GM21423 (cell line): ENCODE data around the gene SMARCAL1.
"Not testable (repeated sequence)": the region's sequence is repeated elsewhere in the genome, so short reads cannot be mapped to it uniquely, and the experiment has no call there.

Experiments
- ATAC-seq: cut with Tn5 transposase; IDR thresholded peaks from one replicate; pipeline ENCODE4 v1.9.1; 2021; ENCODE audit warnings: mild to moderate bottlenecking, moderate library complexity; ENCODE audit not compliant: unreplicated experiment

The SMARCAL1 gene

DNA sequence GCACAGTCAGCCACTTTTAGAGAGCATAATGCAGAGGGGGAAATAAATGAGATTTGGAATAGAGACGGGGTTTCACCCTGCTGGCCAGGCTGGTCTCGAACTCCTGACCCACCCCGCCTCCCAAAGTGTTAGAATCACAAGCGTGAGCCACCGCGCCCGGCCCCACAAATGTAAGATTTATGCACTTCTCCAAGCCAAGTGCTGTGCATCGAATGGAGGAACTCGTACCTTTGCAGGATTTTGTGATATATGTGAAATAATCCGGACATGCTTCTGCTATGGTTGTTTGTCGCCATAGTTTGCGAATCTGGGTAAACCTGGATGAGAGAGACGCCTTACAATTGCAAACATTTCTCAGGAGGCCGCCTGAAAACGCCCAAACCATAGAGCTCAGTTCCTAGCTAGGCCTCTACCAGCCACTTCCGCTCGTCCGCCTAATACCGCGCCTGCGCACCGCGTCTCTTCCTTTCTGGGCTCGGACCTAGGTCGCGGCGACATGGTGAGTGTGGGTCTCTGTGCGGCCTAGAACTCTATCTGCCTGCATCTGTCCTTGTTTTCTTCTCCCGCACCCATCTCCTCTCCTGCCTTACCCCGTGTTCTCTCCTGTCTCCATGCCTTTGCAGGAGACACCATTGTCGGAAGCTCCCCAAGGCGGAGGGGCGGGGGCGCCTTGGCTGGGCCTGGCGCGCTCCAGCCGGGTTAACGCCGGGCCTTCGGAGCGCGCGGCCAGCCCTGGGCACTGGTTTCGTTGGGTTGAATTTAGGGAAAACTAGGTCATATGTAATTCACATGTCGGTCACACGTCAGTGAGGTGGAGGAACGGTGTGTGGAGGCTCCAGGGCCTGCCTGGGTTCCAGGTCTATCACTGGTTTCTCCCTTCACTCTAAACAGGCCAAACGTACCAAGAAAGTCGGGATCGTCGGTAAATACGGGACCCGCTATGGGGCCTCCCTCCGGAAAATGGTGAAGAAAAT is 86.4 kb downstream of the SMARCAL1 start, which contains the start of gene RPL37A:
Gene RPL37A (plus strand): TSS at position 466 of the 974 bp plus-strand sequence. CDS start 31 bp downstream, at position 497.
- peak; percentile 94 for ATAC-seq

DNA sequence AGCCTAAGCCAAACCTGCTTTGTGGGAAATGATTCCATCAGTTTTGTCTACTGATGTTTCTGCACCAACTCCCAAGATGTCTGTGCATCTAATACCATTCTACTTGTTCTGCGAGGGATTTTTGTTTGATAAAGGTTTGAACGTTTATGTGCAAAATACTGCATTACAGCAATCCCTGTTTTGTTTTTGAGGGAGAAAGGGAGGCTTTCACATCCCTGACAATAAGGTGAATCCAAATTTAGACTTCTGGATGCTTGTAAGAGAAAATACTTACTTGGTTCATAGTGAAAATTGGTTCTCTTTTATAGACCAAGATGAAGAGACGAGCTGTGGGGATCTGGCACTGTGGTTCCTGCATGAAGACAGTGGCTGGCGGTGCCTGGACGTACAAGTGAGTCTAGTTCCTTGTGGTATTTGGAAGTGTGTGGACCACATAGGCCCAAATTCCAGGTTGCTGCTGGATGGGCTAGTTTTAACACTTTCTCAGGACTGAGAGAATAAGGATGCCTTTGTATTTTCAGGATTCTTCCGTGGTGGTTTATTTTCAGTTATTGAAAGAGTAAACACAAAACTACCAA is 87.4 kb downstream of the SMARCAL1 start:
- ATAC-seq = no peak

DNA sequence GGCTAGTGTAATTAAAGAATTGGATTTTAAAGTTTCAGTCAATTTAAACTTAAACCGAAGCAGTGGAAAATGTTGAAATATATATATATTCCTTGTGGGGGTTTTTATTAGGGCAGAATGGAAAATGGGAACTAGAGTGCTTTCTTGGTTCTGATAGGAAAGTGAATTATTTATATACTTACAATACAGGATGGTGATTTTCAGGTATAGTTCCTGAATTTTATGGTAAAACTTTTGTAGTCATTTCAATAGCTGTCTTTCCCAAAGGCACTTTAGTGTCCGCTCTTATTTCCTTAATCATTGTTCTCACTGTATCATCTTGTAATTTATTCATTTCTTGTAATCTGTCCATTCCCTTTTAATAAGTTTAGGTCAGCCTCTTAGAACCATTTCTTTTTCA is 88.3 kb downstream of the SMARCAL1 start:
- no peak for ATAC-seq

DNA sequence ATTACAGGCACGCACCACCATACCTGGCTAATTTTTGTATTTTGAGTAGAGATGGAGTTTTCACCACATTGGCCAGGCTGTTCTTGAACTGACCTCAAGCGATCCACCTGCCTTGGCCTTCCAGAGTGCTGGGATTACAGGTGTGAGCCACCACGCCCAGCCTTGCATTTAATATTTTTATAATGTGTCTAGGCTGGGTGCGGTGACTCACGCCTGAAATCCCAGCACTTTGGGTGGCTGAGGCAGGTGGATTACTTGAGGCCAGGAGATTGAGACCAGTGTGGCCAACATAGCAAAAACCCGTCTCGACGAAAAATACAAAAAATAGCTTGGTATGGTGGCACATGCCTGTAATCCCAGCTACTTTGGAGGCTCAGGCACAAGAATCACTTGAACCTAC is 89.6 kb downstream of the SMARCAL1 start:
- no peak for ATAC-seq

DNA sequence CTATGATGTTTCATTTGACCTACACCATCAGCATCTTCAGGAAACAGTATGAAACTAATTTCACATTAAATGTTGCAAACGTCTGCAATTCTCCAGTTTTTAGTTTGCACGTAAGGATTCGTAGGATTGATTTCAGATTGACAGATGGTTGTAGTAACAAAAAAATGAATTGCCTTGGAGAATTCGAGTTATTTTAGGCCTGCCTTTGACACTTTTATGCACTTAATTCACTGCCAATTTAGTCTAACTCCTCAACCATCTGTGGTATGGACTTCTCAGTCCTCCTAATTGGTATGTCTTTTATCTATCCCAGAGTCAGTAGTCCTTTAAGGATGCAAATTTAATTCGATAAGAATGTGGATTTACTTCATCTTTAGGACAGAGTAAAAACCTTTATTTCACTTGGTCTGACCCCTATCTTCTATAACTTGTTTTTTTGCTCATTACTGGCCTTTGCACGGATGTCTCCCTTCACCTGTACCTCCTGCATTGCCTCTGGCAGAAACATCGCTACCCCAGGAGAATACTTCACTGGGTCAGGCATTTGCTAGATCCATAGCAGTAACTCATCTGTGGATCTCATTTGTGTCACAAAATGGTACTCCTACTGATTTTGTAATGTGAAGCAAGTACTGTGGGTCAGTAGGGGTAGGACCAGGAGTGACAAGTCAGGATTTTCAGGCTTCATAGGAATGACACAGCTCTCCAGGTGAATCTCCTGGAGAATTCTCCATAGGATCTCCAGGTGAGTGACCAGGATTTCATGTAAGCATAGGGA is 90.3 kb downstream of the SMARCAL1 start:
- no peak for ATAC-seq

DNA sequence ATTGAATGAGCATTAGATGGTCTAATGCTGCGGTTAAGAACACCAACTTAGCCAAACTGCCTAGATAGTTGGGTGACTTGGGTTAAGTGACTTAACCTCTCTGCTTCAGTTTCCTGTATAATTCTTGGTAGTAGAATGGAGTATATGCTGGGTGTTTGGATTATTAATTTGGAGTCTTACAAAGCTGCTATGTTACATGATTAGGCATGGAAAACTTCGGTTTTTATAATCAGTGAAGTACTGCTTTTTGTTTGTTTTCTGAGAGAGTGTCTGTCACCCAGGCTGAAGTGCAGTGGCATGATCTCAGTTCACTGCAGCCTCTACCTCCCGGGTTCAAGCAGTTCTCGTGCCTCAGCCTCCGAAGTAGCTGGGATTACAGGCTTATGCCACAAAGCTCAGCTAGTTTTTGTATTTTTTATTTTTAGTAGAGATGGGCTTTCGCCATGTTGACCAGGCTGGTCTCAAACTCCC is 90.9 kb downstream of the SMARCAL1 start:
- ATAC-seq = no peak

DNA sequence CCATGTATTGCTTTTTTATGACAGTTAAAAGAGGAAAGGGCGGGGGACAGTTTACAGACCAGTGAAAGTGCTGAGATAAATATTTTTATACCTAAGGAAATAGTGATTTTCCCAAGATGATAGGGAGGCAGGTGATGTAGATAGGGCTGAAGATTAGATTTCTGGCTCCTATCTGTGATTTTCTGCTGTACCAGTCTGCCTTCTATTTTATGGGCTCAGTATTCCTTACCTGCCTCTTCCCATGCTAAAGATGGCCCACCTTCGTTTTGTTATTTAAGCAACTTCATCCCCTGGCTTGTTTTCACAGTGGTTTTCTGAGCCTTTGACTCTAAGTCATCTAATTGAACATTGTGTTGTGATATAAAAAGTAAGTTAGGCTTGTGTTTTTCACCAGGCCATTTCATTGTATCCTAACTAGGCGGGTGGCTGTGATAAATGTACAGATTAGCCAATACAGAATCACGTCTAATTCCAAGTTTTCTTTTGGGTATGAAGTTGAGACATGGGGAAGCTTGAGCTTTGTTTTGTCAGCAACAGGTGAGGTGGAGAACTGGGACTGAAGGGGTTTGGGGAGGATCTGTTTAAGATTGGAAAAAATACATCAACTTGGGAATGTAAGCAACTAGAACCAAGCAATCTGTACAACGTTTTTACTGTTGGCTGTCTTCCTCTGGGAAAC is 91.6 kb downstream of the SMARCAL1 start:
- ATAC-seq = no peak

DNA sequence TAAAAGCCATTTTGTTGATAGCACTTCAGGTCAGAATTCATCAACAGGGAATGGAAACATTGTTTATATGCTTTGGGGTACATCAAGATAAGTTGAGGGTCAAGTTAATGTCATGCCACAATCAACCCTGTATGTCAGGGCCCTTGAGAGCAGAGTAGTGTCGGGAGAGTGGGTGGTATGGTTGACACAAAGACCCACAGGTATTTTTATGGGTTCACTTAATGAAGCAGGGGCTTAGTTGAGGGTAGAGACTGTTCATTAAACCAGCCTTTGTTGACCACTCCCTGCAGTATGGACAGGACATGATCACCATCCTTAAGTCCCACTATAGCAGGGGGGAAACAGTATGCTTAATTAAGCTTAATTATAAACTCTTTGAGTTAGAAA is 92.1 kb downstream of the SMARCAL1 start:
- no peak for ATAC-seq

DNA sequence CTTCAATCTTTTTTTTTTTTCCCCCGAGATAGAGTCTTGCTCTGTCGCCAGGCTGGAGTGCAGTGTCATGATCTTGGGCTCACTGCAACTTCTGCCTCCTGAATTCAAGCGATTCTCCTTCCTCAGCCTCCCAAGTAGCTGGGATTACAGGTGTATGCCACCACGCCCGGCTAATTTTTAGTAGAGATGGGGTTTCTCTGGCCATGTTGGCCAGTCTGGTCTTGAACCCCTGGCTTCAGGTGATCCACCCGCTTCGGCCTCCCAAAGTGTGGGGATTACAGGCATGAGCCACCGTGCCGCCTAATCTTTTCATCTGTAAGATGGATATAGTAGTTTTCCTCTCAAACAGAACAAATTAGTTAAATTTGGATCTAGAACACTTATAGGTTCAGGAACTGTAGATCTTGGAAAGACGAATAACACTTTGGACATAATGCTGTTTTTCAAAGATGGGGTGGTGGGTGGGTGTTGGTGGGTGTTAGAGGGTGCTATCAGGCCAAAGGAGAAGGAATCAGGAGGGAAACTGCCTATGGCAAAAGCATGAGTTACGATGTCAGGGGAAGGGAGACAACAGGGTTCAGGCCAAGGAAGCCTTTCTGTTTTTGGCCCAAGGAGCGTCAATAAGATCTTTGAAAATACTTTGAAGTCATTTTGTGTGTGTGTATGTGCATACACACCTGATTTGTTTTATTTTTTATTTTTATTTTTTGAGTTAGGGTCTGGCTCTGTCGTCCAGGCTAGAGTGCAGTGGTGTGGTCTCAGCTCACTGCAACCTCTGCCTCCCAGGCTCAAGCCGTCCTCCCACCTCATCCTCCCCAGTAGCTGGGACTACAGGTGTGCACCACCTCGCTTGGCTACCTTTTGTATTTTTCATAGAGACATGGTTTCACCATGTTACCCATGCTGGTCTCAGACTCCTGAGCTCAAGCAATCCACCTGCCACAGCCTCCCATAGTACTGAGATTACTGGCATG is 93.1 kb downstream of the SMARCAL1 start:
- no peak for ATAC-seq

DNA sequence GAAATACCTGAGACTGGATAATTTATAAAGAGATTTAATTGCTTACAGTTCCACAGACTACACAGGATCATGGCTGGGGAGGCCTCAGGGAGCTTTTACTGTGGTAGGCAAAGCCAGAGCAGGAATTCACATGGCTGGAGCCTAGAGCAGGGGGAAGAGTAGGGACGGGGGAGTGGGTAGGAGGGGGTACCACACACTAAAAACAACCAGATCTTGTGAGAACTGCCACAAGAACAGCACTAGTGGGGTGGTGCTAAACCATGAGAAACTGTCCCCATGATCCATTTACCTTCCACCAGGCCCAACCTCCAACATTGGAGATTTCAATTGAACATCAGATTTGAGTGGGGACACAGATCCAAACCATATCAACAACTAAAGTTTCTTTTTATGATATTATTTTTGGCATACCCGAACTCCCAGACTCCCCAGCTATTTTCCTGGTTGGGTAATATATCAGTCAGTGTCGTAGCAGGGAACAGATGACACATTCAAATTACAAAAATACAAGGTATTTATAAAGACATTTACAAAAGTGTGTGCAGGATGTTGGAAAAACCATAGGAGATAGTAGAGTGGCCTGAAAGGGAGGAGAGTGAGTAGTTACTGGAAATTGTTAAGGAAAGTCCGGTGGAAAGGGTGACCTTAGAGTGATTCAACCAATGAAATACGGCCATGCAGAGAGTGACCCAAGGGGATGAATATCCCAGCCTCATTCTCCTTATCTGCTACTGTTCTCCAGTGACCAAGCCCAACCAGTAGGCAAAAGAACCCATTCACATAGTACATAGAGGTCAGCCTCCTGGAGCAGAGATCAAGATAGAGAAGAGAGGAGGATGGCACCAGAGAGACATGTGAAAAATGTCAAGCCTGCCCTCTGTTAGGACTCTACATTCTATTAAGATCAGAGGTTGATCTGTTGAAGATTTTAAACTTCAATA is 95.2 kb downstream of the SMARCAL1 start:
- no peak for ATAC-seq

DNA sequence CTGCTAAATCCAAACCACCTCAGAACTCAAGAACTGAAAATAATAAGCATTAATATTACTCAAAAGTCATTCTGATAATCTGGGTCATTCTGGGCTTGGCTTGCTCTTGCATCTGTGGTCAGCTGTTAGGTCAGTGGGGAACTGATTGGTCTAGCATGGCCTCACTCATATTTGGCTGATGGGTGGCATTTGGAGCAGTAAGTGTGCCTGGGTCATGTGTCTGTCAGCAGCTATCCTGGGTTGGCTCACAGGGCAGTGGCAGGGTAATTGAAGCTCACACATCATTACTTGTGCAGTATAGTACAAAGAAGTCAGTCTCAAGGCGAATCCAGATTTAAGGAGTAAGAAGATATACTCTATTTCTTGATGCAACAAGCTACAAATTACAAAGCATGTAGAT is 95.9 kb downstream of the SMARCAL1 start:
- no peak for ATAC-seq

DNA sequence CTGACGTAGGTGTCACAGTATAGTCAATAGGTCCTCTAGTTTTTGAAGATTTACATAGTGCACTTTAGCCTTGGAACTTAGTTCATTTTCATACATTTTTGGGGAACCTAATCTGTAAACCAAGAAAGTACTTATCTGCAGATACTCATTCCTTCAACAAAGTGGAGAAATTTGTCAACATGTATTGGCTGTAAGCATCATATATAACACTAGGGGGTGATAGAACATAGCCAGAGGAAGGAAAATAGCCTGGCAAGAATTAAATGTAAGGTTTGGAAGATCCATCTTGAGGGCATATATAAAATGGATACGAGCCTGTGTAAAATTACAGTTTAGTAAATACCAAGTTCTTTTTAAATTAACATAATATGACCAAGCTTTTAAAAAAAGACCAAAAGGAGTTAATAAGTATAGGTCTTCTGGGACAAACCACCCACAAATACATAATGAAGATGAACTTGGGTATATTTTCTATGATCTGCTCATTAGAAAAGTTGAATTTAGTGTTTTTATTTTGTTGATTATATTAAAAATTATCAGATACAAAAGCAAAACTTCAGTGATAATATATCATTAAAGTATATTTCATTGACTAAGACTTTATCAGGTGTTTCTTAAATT is 104.6 kb downstream of the SMARCAL1 start:
- no peak for ATAC-seq

DNA sequence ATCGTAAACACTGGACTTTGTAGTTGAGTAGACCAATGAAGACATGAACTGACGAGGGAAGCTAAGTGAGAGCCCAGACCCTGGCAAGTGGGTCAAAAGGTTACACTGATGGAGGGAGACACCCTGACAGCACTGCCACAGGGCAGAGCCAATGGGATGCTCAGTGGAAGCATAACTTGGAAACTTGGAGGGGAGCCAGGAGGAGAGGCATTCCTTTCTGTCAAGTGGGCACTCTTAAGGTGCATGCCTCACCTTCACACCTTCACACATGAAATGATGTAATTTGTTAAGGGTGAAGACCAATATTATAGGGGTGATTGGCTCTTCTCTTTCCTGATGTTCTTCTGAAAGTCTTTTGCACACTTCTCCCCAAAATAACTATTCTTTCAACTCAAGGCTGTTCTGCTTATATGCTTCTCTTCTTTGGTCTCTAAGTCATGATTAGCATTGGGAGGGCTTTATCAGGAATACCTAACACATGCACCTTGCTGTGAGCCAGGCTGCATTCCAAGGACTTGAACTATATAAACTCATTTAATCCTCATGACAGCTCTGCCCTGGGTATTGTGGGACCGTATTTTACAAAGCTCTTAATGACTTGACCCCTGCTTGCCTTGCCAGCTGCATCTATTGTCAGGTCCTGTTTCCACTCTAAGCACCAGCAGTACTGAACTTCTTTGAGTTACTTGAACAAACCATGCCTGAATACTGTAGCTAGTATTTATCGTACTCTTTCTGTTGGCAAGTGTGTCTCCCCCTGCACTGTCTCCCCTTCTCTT is 105.4 kb downstream of the SMARCAL1 start:
- no peak for ATAC-seq

DNA sequence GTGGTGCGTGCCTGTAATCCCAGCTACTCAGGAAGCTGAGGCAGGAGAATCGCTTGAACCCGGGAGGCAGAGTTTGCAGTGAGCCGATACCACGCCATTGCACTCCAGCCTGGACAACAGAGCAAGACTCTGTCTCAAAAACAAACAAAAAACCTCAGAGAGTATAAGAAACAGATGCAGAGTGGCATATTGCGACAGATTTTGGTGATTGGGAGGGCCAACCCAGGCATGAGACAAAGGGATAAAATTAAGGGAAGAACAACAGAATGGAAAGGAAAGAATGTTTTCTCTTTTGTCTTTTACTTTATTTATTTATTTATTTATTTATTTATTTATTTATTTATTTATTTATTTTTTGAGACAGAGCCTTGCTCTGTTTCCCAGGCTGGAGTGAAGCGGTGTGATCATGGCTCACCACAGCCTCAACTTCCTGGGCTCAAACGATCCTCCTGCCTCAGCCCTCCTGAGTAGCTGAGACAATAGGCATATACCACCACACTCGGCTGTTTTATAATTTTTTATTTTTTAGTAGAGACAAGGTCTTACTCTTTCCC is 106.4 kb downstream of the SMARCAL1 start:
- ATAC-seq = not testable (repeated sequence)

DNA sequence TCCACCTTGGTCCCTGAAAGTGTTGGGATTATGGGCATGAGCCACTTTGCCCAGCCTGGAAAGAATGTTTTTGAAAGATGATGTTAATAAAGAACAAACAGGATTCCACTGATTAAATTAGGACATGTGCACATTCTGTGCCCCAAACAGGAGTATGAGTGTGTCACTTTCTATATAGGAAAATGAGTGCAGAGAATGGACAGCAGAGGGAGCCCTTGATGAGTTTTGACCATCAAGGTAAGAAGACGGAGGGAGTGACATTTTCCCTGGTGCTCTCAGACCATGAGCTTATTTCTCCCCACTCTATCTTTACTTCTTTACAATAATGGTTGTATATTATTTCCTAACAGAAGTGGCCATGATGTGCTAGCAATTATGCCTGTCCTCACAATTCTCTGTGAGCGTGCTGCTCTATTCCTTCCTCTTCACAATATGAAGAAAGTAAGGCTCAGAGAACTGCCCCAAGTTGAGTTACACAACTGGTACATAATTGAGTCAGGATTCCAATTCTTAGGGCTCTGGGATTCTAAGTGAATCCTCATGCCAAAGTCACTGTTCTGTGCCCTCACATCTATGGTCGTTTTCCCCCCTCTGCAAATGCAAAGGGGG is 107.0 kb downstream of the SMARCAL1 start:
- ATAC-seq = no peak

DNA sequence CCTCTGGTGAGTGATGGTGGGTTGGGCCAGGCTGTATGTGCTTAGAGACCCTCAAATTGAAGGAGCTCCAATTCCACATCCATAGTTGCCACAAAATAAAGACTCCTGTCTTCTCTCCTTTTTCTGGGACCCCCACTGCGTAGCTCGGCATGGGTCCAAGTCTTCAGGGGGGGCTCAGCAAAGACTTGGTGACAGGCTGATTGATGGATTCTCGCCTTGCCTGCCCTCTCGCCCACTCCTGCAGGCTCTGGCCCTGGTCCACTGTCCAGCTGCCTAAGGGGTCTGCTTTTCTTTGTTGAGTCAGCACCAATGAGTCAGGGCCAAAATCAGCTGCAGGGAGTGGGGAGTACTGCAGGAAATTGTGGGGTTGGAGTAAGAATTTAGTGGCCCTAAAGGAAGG is 107.8 kb downstream of the SMARCAL1 start:
- no peak for ATAC-seq
